GM23338 (cell line): Measurements from ENCODE around the gene TK1. TPM values are rescaled to one million over a fixed set of nuclear protein-coding genes. Genes with fewer than 3 reads are reported as not detected.

Experiments
- EZH2phosphoT487 ChIP-seq: fragments of 200-600 bp; sonication (generic); IDR thresholded peaks from one replicate; pipeline ENCODE4 v1.8.1; 2018; ENCODE audit warnings: antibody characterized with exemption; ENCODE audit not compliant: unreplicated experiment
- JUNB ChIP-seq: IDR thresholded peaks from one replicate; pipeline ENCODE4 v1.6.1; 2016; ENCODE audit warnings: antibody characterized with exemption; ENCODE audit not compliant: unreplicated experiment
- NANOG ChIP-seq: IDR thresholded peaks from 2 replicates; pipeline ENCODE4 v1.6.1; 2016; ENCODE audit warnings: antibody characterized with exemption, borderline replicate concordance
- polyA plus RNA-seq: library from polyadenylated mRNA; unstranded; fragments of >200 nt; fragmentation: Nextera tagmentation; extraction: Ambion mirVana; gene quantifications from 2 replicates; pipeline ENCODE4 v1.2.1, GENCODE V29; 2016
- small RNA-seq: library from RNA; depleted of rRNA; stranded (forward); fragments of <200 nt; gene quantifications from one replicate; pipeline ENCODE3, GENCODE V24; 2014; ENCODE audit warnings: low replicate concordance
- total RNA-seq: library from RNA; depleted of rRNA; stranded (reverse); fragments of >200 nt; shearing (Covaris generic); gene quantifications from 2 replicates; pipeline ENCODE4 v1.2.3, GENCODE V29; 2014; rRNA removed
- TF ChIP-seq, protein P1 (sequence below): fragments of 250-450 bp; sonication (Bioruptor Pico); IDR thresholded peaks from 2 replicates; pipeline ENCODE4 v1.5.0; 2020; ENCODE audit warnings: mild to moderate bottlenecking, moderate library complexity
- TF ChIP-seq, protein P2 (sequence below): IDR thresholded peaks from 2 replicates; pipeline ENCODE4 v1.6.1; 2016; ENCODE audit warnings: antibody characterized with exemption

TK1 gene
- total and polyA plus RNA-seq, 2 experiments from 2014 or later, result 74.5 to 84.4 TPM

DNA sequence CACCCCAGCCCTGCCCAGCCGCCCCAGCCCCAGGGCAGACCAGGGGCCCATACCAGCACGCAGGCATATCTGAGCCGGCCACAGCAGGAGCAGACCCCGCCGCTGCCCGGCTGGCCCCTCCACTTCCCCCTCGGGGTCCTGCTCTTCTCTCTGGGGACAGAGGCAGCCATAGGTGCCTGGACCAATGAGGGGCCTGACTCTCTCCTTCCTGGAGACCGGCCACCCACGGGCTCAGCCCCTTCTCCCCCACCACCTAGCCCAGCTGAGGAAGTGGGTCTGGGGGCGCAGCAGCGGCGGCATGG, 62.1 kb downstream of the TK1 start (continued):
- TF ChIP-seq, protein P1, sequence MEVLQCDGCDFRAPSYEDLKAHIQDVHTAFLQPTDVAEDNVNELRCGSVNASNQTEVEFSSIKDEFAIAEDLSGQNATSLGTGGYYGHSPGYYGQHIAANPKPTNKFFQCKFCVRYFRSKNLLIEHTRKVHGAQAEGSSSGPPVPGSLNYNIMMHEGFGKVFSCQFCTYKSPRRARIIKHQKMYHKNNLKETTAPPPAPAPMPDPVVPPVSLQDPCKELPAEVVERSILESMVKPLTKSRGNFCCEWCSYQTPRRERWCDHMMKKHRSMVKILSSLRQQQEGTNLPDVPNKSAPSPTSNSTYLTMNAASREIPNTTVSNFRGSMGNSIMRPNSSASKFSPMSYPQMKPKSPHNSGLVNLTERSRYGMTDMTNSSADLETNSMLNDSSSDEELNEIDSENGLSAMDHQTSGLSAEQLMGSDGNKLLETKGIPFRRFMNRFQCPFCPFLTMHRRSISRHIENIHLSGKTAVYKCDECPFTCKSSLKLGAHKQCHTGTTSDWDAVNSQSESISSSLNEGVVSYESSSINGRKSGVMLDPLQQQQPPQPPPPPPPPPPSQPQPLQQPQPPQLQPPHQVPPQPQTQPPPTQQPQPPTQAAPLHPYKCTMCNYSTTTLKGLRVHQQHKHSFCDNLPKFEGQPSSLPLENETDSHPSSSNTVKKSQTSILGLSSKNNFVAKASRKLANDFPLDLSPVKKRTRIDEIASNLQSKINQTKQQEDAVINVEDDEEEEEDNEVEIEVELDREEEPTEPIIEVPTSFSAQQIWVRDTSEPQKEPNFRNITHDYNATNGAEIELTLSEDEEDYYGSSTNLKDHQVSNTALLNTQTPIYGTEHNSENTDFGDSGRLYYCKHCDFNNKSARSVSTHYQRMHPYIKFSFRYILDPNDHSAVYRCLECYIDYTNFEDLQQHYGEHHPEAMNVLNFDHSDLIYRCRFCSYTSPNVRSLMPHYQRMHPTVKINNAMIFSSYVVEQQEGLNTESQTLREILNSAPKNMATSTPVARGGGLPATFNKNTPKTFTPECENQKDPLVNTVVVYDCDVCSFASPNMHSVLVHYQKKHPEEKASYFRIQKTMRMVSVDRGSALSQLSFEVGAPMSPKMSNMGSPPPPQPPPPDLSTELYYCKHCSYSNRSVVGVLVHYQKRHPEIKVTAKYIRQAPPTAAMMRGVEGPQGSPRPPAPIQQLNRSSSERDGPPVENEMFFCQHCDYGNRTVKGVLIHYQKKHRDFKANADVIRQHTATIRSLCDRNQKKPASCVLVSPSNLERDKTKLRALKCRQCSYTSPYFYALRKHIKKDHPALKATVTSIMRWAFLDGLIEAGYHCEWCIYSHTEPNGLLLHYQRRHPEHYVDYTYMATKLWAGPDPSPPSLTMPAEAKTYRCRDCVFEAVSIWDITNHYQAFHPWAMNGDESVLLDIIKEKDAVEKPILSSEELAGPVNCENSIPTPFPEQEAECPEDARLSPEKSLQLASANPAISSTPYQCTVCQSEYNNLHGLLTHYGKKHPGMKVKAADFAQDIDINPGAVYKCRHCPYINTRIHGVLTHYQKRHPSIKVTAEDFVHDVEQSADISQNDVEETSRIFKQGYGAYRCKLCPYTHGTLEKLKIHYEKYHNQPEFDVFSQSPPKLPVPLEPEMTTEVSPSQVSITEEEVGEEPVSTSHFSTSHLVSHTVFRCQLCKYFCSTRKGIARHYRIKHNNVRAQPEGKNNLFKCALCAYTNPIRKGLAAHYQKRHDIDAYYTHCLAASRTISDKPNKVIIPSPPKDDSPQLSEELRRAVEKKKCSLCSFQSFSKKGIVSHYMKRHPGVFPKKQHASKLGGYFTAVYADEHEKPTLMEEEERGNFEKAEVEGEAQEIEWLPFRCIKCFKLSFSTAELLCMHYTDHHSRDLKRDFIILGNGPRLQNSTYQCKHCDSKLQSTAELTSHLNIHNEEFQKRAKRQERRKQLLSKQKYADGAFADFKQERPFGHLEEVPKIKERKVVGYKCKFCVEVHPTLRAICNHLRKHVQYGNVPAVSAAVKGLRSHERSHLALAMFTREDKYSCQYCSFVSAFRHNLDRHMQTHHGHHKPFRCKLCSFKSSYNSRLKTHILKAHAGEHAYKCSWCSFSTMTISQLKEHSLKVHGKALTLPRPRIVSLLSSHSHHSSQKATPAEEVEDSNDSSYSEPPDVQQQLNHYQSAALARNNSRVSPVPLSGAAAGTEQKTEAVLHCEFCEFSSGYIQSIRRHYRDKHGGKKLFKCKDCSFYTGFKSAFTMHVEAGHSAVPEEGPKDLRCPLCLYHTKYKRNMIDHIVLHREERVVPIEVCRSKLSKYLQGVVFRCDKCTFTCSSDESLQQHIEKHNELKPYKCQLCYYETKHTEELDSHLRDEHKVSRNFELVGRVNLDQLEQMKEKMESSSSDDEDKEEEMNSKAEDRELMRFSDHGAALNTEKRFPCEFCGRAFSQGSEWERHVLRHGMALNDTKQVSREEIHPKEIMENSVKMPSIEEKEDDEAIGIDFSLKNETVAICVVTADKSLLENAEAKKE, result no peak
- TF ChIP-seq NANOG, result no peak
- TF ChIP-seq EZH2phosphoT487, result no peak
- TF ChIP-seq, protein P2, sequence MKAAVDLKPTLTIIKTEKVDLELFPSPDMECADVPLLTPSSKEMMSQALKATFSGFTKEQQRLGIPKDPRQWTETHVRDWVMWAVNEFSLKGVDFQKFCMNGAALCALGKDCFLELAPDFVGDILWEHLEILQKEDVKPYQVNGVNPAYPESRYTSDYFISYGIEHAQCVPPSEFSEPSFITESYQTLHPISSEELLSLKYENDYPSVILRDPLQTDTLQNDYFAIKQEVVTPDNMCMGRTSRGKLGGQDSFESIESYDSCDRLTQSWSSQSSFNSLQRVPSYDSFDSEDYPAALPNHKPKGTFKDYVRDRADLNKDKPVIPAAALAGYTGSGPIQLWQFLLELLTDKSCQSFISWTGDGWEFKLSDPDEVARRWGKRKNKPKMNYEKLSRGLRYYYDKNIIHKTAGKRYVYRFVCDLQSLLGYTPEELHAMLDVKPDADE, result no peak
- no peak for TF ChIP-seq JUNB

Small RNAs within 50 kb of the gene (small RNA-seq; reads per million reads assigned to genes)
- gene AC087645.1, result not detected

Other genes starting within 250 kb of the TK1 start
- 16.2 and 16.6 TPM in 2 replicates for gene TNRC6C, start 228.3 kb downstream of the TK1 start, total RNA-seq
- gene TNRC6C, start 228.3 kb downstream of the TK1 start, polyA plus RNA-seq, result 8.6 and 10.1 TPM in 2 replicates
- gene TMC6, start 58.3 kb downstream of the TK1 start, total RNA-seq, result 56.7 and 72.2 TPM in 2 replicates
- gene TMC6, start 58.3 kb downstream of the TK1 start, polyA plus RNA-seq, result 50.0 and 53.3 TPM in 2 replicates
- 1.2 and 2.2 TPM in 2 replicates for gene TMC8, start 56.3 kb downstream of the TK1 start, total RNA-seq
- gene TMC8, start 56.3 kb downstream of the TK1 start, polyA plus RNA-seq, result 1.3 and 1.8 TPM in 2 replicates
- not detected in 2 replicates for gene C17orf99, start 40.7 kb downstream of the TK1 start, total RNA-seq
- not detected in 2 replicates for gene C17orf99, start 40.7 kb downstream of the TK1 start, polyA plus RNA-seq
- gene SYNGR2, start 18.5 kb downstream of the TK1 start, total RNA-seq, result 33.0 and 61.6 TPM in 2 replicates
- gene SYNGR2, start 18.5 kb downstream of the TK1 start, polyA plus RNA-seq, result 43.1 and 46.9 TPM in 2 replicates
- gene AFMID, start 310 bp upstream of the TK1 start, total RNA-seq, result 43.0 and 47.5 TPM in 2 replicates
- 36.8 and 38.0 TPM in 2 replicates for gene AFMID, start 310 bp upstream of the TK1 start, polyA plus RNA-seq
- gene BIRC5, start 27.2 kb upstream of the TK1 start, total RNA-seq, result 89.7 and 114 TPM in 2 replicates
- 111 and 132 TPM in 2 replicates for gene BIRC5, start 27.2 kb upstream of the TK1 start, polyA plus RNA-seq
- not detected in 2 replicates for gene TMEM235, start 44.6 kb upstream of the TK1 start, total RNA-seq
- gene TMEM235, start 44.6 kb upstream of the TK1 start, polyA plus RNA-seq, result not detected in 2 replicates
- gene SOCS3, start 173.0 kb upstream of the TK1 start, total RNA-seq, result 25.1 and 32.9 TPM in 2 replicates
- gene SOCS3, start 173.0 kb upstream of the TK1 start, polyA plus RNA-seq, result 13.2 TPM in 2 replicates
- 65.8 and 67.1 TPM in 2 replicates for gene PGS1, start 191.6 kb upstream of the TK1 start, total RNA-seq
- 42.5 and 43.9 TPM in 2 replicates for gene PGS1, start 191.6 kb upstream of the TK1 start, polyA plus RNA-seq